Measurements from ENCODE around the gene IL26.
A peak's percentile ranks its signal among the peaks of the same experiment; 100 is the strongest.

IL26 gene

DNA sequence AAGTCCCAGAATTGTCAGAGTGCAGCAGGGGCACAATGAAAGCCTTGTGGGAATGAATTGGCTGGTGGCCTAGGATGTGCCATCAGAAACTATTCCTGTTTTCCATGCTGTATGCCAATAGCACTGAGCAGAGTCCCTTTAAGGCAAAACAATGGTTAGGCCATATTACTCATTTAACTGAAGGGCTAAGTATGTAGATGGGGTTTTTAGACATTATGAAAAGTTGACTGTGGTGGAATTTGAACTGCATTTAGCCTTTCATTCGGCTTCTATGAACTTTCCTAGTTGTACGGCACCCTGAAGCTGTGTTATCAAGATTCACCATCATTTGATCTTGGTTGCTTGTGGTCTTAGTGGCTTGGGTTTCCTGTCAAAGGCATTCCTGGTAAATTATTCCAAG is 24.8 kb downstream of the IL26 start:
- no peak overlapping the region for H3K4me3 ChIP-seq (ENCODE audit: low read length)
- peak; percentile 9 for DNase-seq (ENCODE audit: low read depth)
- TF ChIP-seq, protein P1, sequence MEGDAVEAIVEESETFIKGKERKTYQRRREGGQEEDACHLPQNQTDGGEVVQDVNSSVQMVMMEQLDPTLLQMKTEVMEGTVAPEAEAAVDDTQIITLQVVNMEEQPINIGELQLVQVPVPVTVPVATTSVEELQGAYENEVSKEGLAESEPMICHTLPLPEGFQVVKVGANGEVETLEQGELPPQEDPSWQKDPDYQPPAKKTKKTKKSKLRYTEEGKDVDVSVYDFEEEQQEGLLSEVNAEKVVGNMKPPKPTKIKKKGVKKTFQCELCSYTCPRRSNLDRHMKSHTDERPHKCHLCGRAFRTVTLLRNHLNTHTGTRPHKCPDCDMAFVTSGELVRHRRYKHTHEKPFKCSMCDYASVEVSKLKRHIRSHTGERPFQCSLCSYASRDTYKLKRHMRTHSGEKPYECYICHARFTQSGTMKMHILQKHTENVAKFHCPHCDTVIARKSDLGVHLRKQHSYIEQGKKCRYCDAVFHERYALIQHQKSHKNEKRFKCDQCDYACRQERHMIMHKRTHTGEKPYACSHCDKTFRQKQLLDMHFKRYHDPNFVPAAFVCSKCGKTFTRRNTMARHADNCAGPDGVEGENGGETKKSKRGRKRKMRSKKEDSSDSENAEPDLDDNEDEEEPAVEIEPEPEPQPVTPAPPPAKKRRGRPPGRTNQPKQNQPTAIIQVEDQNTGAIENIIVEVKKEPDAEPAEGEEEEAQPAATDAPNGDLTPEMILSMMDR (conservative IDR thresholded peaks at IDR 0.05; ENCODE audit: low read depth, low read length): no peak

- H3K4me3 ChIP-seq (ENCODE audit: low read length): no peak overlapping the region
- DNase-seq (ENCODE audit: low read depth): no peak
- TF ChIP-seq, protein P1 (conservative IDR thresholded peaks at IDR 0.05; ENCODE audit: low read depth, low read length): no peak
These were observed 26.5 kb downstream of the IL26 start for GRCh38 chr12:68199127-68199526.

DNA sequence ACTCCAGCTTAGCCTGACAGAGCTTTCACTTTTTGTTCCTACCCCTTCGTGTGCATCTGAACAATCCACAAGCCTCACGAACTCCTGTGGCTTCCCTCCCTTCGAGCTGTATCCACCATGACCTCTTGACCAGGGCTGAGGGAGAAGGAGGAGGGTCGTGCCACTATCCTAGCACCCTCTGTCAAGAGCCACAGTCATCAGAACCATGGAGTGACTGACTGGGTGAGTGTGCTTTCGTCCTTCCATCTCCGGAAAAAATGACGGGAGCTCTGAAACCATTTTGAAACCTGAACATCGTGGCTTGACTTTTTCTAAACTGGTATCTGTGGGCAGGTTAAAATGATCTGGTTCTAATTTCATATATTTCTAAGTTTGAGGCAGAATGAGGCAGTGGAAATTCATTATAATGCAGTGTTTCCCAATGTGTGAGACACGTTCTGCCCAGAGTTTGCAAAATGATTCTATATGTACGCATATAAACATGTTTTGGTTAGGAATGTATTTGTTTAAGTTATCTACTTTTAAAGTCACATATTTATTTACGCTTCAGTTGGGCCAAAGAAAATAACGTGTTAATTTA is 27.0 kb downstream of the IL26 start:
- no peak for DNase-seq (ENCODE audit: low read depth)
- no peak overlapping the region for H3K4me3 ChIP-seq (ENCODE audit: low read length)
- TF ChIP-seq, protein P1 (conservative IDR thresholded peaks at IDR 0.05; ENCODE audit: low read depth, low read length): no peak

DNA sequence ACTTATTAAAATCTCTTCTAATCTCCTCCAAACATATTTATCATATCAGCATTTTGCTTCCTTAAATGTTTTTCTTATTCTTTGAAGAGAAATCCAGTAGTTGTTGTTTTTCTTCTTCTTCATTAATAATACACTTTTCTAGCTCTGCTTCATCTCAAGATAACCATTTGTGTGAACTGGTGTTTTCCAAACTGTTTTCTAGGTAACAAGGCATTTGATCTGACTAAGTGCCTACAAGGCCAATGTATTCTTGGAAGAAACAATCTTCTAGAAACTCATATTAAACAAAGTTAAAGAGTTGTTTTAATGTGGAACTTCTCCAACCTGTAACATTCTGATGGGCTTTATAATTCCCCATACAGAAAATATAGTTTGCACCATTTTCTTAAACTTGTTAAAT is 35.3 kb downstream of the IL26 start:
- H3K4me3 ChIP-seq (ENCODE audit: low read length): no peak overlapping the region
- TF ChIP-seq, protein P1 (conservative IDR thresholded peaks at IDR 0.05; ENCODE audit: low read depth, low read length): no peak
- DNase-seq (ENCODE audit: low read depth): no peak

DNA sequence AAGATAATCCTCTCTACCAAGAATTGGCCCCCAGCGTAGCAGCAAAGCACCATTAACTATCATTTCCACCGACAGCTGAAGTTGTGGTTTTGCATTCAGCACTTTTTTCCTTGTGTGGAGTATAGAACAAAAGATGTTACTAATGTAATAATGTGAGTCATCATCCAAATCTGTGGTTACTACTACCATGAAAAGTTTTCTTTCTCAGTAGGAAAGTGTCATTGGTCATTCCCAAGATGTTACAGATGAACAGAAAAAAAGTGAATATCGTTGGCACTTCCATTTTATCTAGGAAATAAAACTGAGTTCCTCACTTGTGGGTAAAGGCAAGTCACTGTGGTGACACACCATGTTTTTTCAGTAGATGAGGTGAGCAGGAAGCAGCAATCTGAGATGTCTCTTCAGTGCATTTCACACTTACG is 35.8 kb downstream of the IL26 start:
- DNase-seq (ENCODE audit: low read depth): peak; percentile 18
- H3K4me3 ChIP-seq (ENCODE audit: low read length): no peak overlapping the region
- TF ChIP-seq, protein P1 (conservative IDR thresholded peaks at IDR 0.05; ENCODE audit: low read depth, low read length): no peak

DNA sequence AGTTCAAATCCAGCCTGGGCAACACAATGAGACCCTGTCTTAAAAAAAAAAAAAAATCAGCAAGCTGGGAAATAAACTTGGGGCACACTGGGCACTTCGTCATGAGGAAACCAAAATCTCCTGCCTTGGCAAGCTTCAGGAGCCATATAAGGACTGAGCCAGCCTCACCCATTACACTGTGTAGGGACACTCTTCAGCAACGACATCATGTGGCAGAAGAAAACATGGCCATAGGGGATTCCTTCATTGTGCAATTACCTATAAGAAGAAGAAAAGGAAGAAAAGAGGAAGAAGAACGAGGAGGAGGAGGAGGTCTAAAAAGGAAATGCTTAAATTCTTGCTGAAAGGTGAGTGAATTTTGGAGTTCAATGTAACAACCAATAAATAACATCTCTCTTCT is 40.0 kb downstream of the IL26 start:
- no peak overlapping the region for H3K4me3 ChIP-seq (ENCODE audit: low read length)
- no peak for DNase-seq (ENCODE audit: low read depth)
- TF ChIP-seq, protein P1 (conservative IDR thresholded peaks at IDR 0.05; ENCODE audit: low read depth, low read length): no peak

Measured in retinal pigment epithelial cell (primary cell).